Measurements from ENCODE around the gene ARL5B.

The ARL5B gene

GRCh38 chr10:18665815-18666558 lies 6.8 kb downstream of the ARL5B start:
- TF ChIP-seq ZNF629 (tag by site-specific recombination; IDR thresholded peaks at IDR 0.05) (no peak), ZFP41 (tag by site-specific recombination; IDR thresholded peaks at IDR 0.05; ENCODE audit: borderline replicate concordance) (no peak), ZNF433 (tag by site-specific recombination; IDR thresholded peaks at IDR 0.05; ENCODE audit: low read depth) (no peak), ZNF146 (tag by site-specific recombination; IDR thresholded peaks at IDR 0.05) (no peak), ZBTB20 (tag by site-specific recombination; IDR thresholded peaks at IDR 0.05) (no peak), ZBTB11 (tag by site-specific recombination; conservative IDR thresholded peaks at IDR 0.05; ENCODE audit: low read depth) (no peak), TSHZ1 (tag by site-specific recombination; IDR thresholded peaks at IDR 0.05; ENCODE audit: borderline replicate concordance) (no peak), ZSCAN18 (tag by site-specific recombination; IDR thresholded peaks at IDR 0.05) (no peak), HOXA7 (CRISPR knock-in tag; IDR thresholded peaks at IDR 0.05; ENCODE audit: borderline replicate concordance) (no peak), ZNF114 (tag by site-specific recombination; IDR thresholded peaks at IDR 0.05) (no peak), ZNF366 (tag by site-specific recombination; conservative IDR thresholded peaks at IDR 0.05) (no peak), ZNF394 (tag by site-specific recombination; IDR thresholded peaks at IDR 0.05; ENCODE audit: borderline replicate concordance) (no peak), ZNF19 (tag by site-specific recombination; IDR thresholded peaks at IDR 0.05; ENCODE audit: low read depth) (no peak), KLF9 (tag by site-specific recombination; IDR thresholded peaks at IDR 0.05; ENCODE audit: low read depth) (no peak), BCL11B (tag by site-specific recombination; IDR thresholded peaks at IDR 0.05; ENCODE audit: low read depth) (no peak), ZNF23 (tag by site-specific recombination; IDR thresholded peaks at IDR 0.05; ENCODE audit: borderline replicate concordance) (no peak), ZNF274 (IDR thresholded peaks at IDR 0.05; ENCODE audit: low read length) (no peak), ZNF274 (tag by site-specific recombination; IDR thresholded peaks at IDR 0.05; ENCODE audit: borderline replicate concordance) (no peak), ZSCAN23 (tag by site-specific recombination; IDR thresholded peaks at IDR 0.05) (no peak), SP3 (tag by site-specific recombination; IDR thresholded peaks at IDR 0.05) (no peak)
- Histone ChIP-seq H3K36me3 (ENCODE audit: control insufficient read depth in 2 of 2, insufficient read depth in 1 of 2, low read length in 2 of 2) (peaks cover 28 to 42% of the 10 kb centered on the region in 2 experiments), H3K9me3 (ENCODE audit: control insufficient read depth, insufficient read depth, low read depth, low read length) (no peaks in the 10 kb centered on the region), H3K4me3 (ENCODE audit: low read depth, low read length) (no peak overlapping the region), H3K4me1 (ENCODE audit: control insufficient read depth, insufficient read depth, low read length) (peaks cover 15% of the 10 kb centered on the region), H3K27ac (ENCODE audit: extremely low read depth, low read depth, low read length) (no peak overlapping the region)
- ChIA-PET POLR2A (no interaction called here), CTCF (no interaction called here)

Measured in HEK293 (cell line).